NT2/D1 (cell line): Measurements from ENCODE around the gene RPS24.

Experiments used
- SUZ12 ChIP-seq: IDR thresholded peaks from 2 replicates; pipeline ENCODE4 v1.6.1; 2011; ENCODE audit not compliant: insufficient read length, insufficient read depth; ENCODE audit errors: extremely low read depth
- YY1 ChIP-seq: IDR thresholded peaks from 2 replicates; pipeline ENCODE4 v1.6.1; 2011; ENCODE audit not compliant: insufficient read length, insufficient read depth
- ZNF274 ChIP-seq: IDR thresholded peaks from 2 replicates; pipeline ENCODE4 v1.6.1; 2011; ENCODE audit warnings: mild to moderate bottlenecking, low read depth, low read length

GRCh38 chr10:78010278-78010677 is 23.4 kb upstream of the RPS24 start:
- no peak for TF ChIP-seq ZNF274
- TF ChIP-seq SUZ12: no peak
- no peak for TF ChIP-seq YY1
